GM18517 (cell line): ENCODE results near the gene TP53I13.

Experiments used
- ATAC-seq: cut with Tn5 transposase; IDR thresholded peaks from one replicate; pipeline ENCODE4 v1.9.1; 2021; ENCODE audit warnings: mild to moderate bottlenecking, moderate library complexity; ENCODE audit not compliant: unreplicated experiment

TP53I13 gene

GRCh38 chr17:29578626-29579485, 10.4 kb downstream of the TP53I13 start:
- ATAC-seq: no peak

- peak; percentile 73 for ATAC-seq
Measured at GRCh38 chr17:29579866-29580771, 11.6 kb downstream of the TP53I13 start.

DNA sequence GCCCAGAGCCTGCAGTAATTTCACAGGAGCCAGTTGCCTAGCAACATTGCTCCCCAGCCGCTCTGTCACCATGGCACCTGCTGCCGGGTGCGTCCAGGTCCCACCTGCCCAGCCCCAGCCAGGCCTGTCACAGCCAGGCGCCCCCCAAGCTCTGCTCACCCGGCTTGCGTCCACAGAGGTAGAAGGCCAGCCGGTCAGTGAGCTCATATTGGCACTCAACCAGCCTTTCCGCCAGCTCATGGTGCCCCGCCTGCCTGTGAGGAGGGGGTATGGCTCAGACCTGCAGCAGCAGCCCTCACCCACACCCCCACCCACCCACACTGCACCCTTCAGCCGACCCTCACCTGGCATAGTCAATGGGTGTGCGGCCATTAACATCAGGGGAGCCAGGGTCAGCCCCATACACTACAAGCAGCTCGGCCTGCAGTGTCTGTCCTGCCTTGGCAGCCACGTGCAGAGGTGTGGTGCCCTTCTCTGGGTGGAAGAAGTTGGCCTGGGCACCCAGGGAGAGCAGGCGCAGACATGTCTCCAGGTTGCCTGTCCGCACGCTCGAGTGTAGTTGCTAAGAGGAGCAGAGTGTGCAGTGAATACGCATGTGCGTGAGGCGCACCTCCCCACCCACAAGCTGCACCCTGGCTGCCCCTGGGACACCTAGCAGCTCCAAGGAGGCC, 13.2 kb downstream of the TP53I13 start:
- no peak for ATAC-seq

DNA sequence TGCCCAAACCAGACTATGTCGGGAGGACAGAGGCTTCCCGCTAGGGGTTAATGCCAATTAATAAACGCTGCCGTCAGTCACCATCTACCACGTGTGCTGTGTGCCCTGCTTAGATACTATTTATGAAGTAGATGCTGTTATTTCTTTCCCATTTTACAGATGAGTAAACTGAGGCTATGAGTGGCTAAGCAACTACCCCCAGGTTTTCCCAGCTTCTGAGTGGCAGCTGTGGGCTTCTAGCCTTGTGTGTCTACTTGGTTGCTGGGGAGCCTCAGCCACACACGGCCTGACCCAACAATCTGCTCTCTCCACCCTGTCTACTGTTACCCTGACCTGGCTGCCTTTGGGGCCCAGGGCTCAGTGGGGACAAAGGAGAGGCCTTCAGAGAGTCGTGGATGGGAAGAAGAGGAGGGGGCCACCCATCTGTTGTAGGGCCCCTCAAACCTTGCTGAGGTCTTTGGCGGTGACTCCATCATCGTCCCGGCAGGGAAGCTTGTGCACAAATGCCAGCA, 13.8 kb downstream of the TP53I13 start:
- no peak for ATAC-seq

- ATAC-seq: no peak
Measured at GRCh38 chr17:29582772-29583171, 14.3 kb downstream of the TP53I13 start.

- no peak for ATAC-seq
Measured at GRCh38 chr17:29583324-29584248, 15.1 kb downstream of the TP53I13 start.

DNA sequence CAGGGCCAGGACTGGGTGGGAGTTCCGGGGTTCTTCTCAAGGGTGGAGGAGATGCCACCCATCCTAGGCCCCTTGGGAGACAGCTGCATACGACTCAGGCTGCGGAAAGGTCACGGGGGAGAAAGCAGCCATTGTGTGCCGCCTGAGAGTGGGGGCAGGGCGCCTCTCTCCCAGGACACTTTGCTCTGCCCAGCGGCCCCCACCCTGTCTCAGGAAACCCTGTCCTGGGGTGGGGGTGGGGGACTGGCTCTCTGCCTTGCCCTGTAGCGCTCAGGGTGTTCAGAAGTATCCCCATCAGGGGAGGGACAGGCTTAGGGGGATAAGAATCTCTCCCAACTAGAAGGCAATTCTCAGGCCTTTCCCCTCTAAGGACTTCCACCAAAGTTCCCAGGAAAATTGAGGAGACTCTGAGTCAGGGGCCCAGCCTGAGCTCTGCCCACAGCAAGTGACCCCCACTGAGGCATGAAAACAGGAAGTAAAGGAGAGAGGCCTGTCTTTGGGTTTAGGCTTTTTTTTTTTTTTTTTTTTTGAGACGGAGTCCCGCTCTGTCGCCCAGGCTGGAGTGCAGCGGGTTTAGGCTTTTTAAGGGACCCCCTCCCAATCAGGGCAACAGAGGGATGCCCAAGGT, 16.1 kb downstream of the TP53I13 start:
- no peak for ATAC-seq

- no peak for ATAC-seq
Measured at GRCh38 chr17:29585080-29585751, 16.7 kb downstream of the TP53I13 start.

- ATAC-seq: no peak
Measured at GRCh38 chr17:29586676-29587469, 18.4 kb downstream of the TP53I13 start.

- no peak for ATAC-seq
Measured at GRCh38 chr17:29587591-29587990, 19.1 kb downstream of the TP53I13 start.

- no peak for ATAC-seq
Measured at GRCh38 chr17:29588017-29588561, 19.6 kb downstream of the TP53I13 start.

DNA sequence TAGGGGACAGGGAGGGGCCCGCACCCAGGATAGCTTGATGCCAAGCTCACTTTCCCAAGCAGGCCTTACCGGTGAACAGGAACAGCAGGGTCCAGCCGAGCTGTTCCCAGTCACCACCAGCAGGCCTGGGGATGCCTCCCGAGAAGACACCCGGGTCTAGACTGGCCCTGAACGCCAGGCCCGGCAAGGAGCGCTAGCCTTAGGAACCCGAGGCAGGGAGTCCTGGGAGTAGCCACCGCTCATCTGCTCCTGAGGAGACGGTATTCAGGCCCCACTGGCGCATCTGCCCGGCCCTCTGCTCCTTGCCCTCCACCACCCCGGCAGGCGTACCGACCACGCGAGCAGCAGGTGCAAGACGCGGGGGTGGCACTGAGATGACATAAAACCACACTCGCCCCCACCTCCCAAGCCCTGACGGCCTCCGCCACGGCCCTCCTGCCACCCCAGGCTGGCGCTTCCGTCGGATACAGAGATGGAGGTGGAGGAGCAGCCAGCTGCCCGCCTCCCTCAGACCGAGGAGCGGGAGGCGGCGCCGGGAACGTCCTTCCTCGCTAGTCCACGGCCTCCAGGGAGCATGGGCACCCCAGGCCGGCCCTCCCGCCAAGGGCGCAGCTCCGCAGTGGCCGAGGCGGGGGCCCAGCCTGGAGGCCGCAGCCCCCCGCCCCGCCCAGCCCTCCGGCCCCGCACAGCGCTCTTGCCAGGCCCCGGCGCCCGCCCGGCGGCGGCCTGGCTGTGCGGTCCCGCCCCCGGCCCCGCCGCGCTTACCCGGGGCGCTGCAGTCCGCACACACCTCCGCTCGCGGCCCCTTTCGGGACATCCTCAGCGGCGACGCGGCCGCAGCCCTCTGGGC, 20.3 kb downstream of the TP53I13 start:
- ATAC-seq: no peak

GRCh38 chr17:29589524-29590410, 21.3 kb downstream of the TP53I13 start, which contains the start of gene GIT1:
GIT1 (minus strand) TSS chr17:29589648; CDS start chr17:29589378, 270 bp downstream.
- no peak for ATAC-seq

GRCh38 chr17:29590411-29591145, 22.1 kb downstream of the TP53I13 start:
- ATAC-seq: no peak

- ATAC-seq: no peak
Measured at GRCh38 chr17:29591146-29591736, 22.7 kb downstream of the TP53I13 start.
